Kasumi-1 (cell line): ENCODE measurements around the gene GJB2.

Experiments used
- DNase-seq, 2 experiments: peaks; one replicate each; lab custom pipeline; 2025; lab: John Stamatoyannopoulos, UW

Gene GJB2

GRCh38 chr13:20192836-20193161 is at the start of gene GJB2:
TSS of gene GJB2 (minus strand) at chr13:20192938. CDS start at chr13:20189581, 3,357 bp downstream.
- DNase-seq = no peak

GRCh38 chr13:20241593-20241992 is 48.9 kb upstream of the GJB2 start:
- DNase-seq = no peak

- DNase-seq = no peak
Observed at GRCh38 chr13:20239748-20240147, 47.0 kb upstream of the GJB2 start.

- no peak for DNase-seq
Observed at GRCh38 chr13:20232556-20233277, 40.0 kb upstream of the GJB2 start.

GRCh38 chr13:20231839-20232555 is 39.3 kb upstream of the GJB2 start, which contains the start of gene GJB6:
TSS of gene GJB6 (minus strand) at chr13:20232319. CDS start at chr13:20223480, 8,839 bp downstream.
- DNase-seq = no peak

GRCh38 chr13:20230913-20231838 is 38.4 kb upstream of the GJB2 start:
- DNase-seq = no peak

GRCh38 chr13:20227730-20228129 is 35.0 kb upstream of the GJB2 start:
- DNase-seq = no peak

- DNase-seq = no peak
Observed at GRCh38 chr13:20227288-20227687, 34.5 kb upstream of the GJB2 start.

- DNase-seq = no peak
Observed at GRCh38 chr13:20222553-20222952, 29.8 kb upstream of the GJB2 start.

- DNase-seq = no peak
Observed at GRCh38 chr13:20221772-20222171, 29.0 kb upstream of the GJB2 start.

GRCh38 chr13:20219577-20219976 is 26.8 kb upstream of the GJB2 start:
- DNase-seq = no peak

- DNase-seq = no peak
Observed at GRCh38 chr13:20217168-20217567, 24.4 kb upstream of the GJB2 start.

GRCh38 chr13:20209948-20210347 is 17.2 kb upstream of the GJB2 start:
- no peak for DNase-seq

GRCh38 chr13:20206698-20207235 is 14.0 kb upstream of the GJB2 start:
- DNase-seq = no peak

- DNase-seq = no peak
Observed at GRCh38 chr13:20206065-20206697, 13.4 kb upstream of the GJB2 start.

GRCh38 chr13:20198781-20199180 is 6.0 kb upstream of the GJB2 start:
- DNase-seq = no peak

GRCh38 chr13:20197361-20197834 is 4.7 kb upstream of the GJB2 start:
- DNase-seq = peak; percentile 11 to 25

GRCh38 chr13:20195801-20196200 is 3.1 kb upstream of the GJB2 start:
- DNase-seq = no peak

- no peak for DNase-seq
Observed at GRCh38 chr13:20193907-20194631, 1.3 kb upstream of the GJB2 start.

GRCh38 chr13:20193162-20193906 is 596 bp upstream of the GJB2 start:
- DNase-seq = peak in 1 of 2 experiments; percentile 8
